ENCODE results near the gene MCOLN2.

GRCh38 chr1:84907095-84907827 lies 89.7 kb downstream of the MCOLN2 start:
- no peak for TF ChIP-seq CTCF (IDR thresholded peaks at IDR 0.05; ENCODE audit: insufficient read depth, low read length)
- no peak for TF ChIP-seq POLR2AphosphoS5 (IDR thresholded peaks at IDR 0.05; ENCODE audit: low read depth)
- TF ChIP-seq REST (IDR thresholded peaks at IDR 0.05; ENCODE audit: insufficient replicate concordance, low read depth): no peak
- TF ChIP-seq SPI1 (IDR thresholded peaks at IDR 0.05; ENCODE audit: borderline replicate concordance, low read depth): no peak
